ENCODE measurements around the gene KCNH2. TPM values are rescaled to one million over a fixed set of nuclear protein-coding genes. Genes with fewer than 3 reads are reported as not detected.

KCNH2 gene
- total and polyA plus RNA-seq, 9 donors, result 2.0 to 26.3 (median 6.7) TPM

- WGBS, 3 donors, result 69 to 77% (median 73%) methylated on average over 6 of the region's 6 CpGs
- no peak for TF ChIP-seq EP300 (IDR thresholded peaks at IDR 0.05)
- no peak for TF ChIP-seq POLR2A (IDR thresholded peaks at IDR 0.05)
- TF ChIP-seq CTCF (IDR thresholded peaks at IDR 0.05), result no peak
- DNase-seq, result no peak
- Histone ChIP-seq H3K27me3 (no peaks in the 10 kb centered on the region), H3K4me3 (no peak overlapping the region), H3K4me1 (ENCODE audit: insufficient read depth) (no peaks in the 10 kb centered on the region), H3K27ac (no peak overlapping the region), H3K9me3 (no peaks in the 10 kb centered on the region), H3K36me3 (no peaks in the 10 kb centered on the region)
- intact Hi-C loops (cut with DNase I), result no loop called here
These were observed 73.9 kb downstream of the KCNH2 start for GRCh38 chr7:150904011-150904909.

GRCh38 chr7:150903606-150904005 lies 74.5 kb downstream of the KCNH2 start:
- H3K27ac ChIP-seq, result no peak overlapping the region
- no peaks in the 10 kb centered on the region for H3K36me3 ChIP-seq
- 46 to 59% (median 56%) methylated on average over 12 of the region's 12 CpGs for WGBS, 3 donors

GRCh38 chr7:150902078-150903033 lies 75.8 kb downstream of the KCNH2 start:
- TF ChIP-seq EP300 (IDR thresholded peaks at IDR 0.05) (no peak), POLR2A (IDR thresholded peaks at IDR 0.05) (no peak), CTCF (IDR thresholded peaks at IDR 0.05) (no peak)
- no peak for DNase-seq
- WGBS, 3 donors, result 70 to 76% (median 75%) methylated on average over 14 of the region's 14 CpGs
- H3K4me1 ChIP-seq (ENCODE audit: insufficient read depth), result no peaks in the 10 kb centered on the region
- H3K36me3 ChIP-seq, result no peaks in the 10 kb centered on the region
- H3K4me3 ChIP-seq, result no peak overlapping the region
- no peaks in the 10 kb centered on the region for H3K9me3 ChIP-seq
- H3K27ac ChIP-seq, result no peak overlapping the region
- no peaks in the 10 kb centered on the region for H3K27me3 ChIP-seq
- intact Hi-C loops (cut with DNase I), result no loop called here

More at GRCh38 chr7:150903606-150904005, 74.5 kb downstream of the KCNH2 start:
- H3K9me3 ChIP-seq, result no peaks in the 10 kb centered on the region
- DNase-seq, result no peak
- H3K4me1 ChIP-seq (ENCODE audit: insufficient read depth), result no peaks in the 10 kb centered on the region
- no peak overlapping the region for H3K4me3 ChIP-seq
- intact Hi-C loops (cut with DNase I), result no loop called here
- no peak for TF ChIP-seq EP300 (IDR thresholded peaks at IDR 0.05)
- H3K27me3 ChIP-seq, result no peaks in the 10 kb centered on the region

GRCh38 chr7:150901160-150902035 lies 76.7 kb downstream of the KCNH2 start:
- TF ChIP-seq EP300 (IDR thresholded peaks at IDR 0.05), result no peak
- TF ChIP-seq POLR2A (IDR thresholded peaks at IDR 0.05), result no peak
- TF ChIP-seq CTCF (IDR thresholded peaks at IDR 0.05), result no peak
- Histone ChIP-seq H3K4me3 (no peak overlapping the region), H3K27me3 (no peaks in the 10 kb centered on the region), H3K9me3 (no peaks in the 10 kb centered on the region), H3K4me1 (ENCODE audit: insufficient read depth) (no peaks in the 10 kb centered on the region), H3K36me3 (no peaks in the 10 kb centered on the region), H3K27ac (no peak overlapping the region)
- intact Hi-C loops (cut with DNase I), result no loop called here
- WGBS, 3 donors, result 45 to 57% (median 51%) methylated on average over 11 to 15 of the region's 15 CpGs
- no peak for DNase-seq
